HFF-Myc (cell line): Measurements from ENCODE around the gene PRPF40B.

ENCODE experiments used
- DNase-seq: peaks from one replicate; pipeline ENCODE4 v3.0.0-alpha.2; 2011; ENCODE audit warnings: low read depth; ENCODE audit errors: extremely low read depth
- H3K4me3 ChIP-seq: replicated peaks from 2 replicates; pipeline ENCODE4 v1.5.1; 2011; ENCODE audit warnings: low read depth, mild to moderate bottlenecking, control low read depth, low read length
- TF ChIP-seq, protein P1 (sequence below): IDR thresholded peaks from 2 replicates; pipeline ENCODE4 v1.5.1; 2012; ENCODE audit warnings: mild to moderate bottlenecking, low read depth, low read length, control low read depth; ENCODE audit errors: missing control alignments

The PRPF40B gene

DNA sequence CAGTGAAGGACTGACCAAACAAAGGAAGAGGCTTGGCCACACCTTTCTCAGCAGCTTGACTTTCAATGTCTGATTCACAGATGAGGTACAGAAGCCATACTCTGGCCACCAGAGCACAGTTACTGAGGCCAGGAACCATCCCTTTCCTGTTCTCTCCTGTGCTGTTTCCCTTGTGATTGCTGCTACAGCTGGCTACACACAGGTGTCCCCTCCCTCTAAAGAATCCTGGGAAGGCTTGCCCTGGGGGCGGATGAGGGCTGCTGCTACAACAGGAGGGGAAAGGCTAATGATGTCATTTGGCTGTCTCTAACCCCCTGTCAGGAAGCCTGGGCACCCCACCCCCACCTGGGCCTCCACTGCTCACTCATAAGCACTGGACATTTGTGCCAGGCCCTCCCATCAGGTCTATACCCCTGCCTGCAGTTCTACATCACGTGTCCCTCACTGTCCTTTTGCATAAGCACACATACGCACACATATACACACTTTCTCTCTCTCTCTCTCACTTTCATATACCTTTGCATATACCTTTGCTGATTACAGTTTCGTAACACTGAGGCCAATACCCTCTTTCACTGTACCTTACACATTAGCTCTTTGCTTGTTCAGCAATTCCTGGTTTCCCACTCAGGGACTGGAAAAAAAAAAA lies 41.4 kb downstream of the PRPF40B start:
- TF ChIP-seq, protein P1, sequence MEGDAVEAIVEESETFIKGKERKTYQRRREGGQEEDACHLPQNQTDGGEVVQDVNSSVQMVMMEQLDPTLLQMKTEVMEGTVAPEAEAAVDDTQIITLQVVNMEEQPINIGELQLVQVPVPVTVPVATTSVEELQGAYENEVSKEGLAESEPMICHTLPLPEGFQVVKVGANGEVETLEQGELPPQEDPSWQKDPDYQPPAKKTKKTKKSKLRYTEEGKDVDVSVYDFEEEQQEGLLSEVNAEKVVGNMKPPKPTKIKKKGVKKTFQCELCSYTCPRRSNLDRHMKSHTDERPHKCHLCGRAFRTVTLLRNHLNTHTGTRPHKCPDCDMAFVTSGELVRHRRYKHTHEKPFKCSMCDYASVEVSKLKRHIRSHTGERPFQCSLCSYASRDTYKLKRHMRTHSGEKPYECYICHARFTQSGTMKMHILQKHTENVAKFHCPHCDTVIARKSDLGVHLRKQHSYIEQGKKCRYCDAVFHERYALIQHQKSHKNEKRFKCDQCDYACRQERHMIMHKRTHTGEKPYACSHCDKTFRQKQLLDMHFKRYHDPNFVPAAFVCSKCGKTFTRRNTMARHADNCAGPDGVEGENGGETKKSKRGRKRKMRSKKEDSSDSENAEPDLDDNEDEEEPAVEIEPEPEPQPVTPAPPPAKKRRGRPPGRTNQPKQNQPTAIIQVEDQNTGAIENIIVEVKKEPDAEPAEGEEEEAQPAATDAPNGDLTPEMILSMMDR, result no peak
- no peak overlapping the region for H3K4me3 ChIP-seq
- no peak for DNase-seq

DNA sequence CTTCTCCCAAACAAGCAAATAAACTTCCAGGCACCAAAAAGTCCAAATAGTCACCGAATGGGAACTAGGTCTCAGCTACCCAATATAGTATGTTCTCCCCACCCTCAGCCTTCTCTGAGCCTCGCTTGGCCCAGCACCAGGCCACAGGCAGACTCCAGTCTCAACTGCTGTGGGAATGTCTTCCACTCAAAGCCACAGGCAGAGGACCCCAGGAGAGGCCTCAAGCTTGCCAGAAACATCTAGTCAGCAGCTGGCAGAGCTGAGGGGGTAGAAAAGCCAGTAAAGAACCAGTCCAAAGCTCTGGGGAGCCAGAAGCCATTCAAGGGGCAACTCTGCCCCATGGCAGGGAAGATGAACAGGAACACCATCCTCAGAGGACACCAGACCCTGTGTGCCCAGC lies 42.0 kb downstream of the PRPF40B start:
- TF ChIP-seq, protein P1, result no peak
- DNase-seq, result no peak
- H3K4me3 ChIP-seq, result no peak overlapping the region

DNA sequence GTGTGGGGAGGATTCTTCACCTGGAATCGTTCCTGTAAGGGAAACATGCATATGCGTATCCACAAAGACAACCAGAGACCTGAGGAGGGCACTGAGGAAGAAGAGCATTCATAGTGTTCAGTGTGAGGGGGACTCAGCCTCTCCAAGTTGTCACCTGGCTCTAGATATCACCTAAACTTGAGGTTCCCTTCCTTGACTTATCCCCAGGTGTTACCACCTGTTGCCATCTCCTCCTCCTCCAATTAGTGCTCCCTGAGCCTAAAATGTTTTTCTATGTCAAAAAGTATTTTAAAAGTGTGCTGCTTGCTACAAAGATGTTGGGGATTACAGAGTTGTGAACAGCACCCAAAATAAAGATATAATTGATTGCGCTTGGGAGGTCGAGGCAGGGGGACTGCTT lies 42.8 kb downstream of the PRPF40B start:
- no peak for DNase-seq

DNA sequence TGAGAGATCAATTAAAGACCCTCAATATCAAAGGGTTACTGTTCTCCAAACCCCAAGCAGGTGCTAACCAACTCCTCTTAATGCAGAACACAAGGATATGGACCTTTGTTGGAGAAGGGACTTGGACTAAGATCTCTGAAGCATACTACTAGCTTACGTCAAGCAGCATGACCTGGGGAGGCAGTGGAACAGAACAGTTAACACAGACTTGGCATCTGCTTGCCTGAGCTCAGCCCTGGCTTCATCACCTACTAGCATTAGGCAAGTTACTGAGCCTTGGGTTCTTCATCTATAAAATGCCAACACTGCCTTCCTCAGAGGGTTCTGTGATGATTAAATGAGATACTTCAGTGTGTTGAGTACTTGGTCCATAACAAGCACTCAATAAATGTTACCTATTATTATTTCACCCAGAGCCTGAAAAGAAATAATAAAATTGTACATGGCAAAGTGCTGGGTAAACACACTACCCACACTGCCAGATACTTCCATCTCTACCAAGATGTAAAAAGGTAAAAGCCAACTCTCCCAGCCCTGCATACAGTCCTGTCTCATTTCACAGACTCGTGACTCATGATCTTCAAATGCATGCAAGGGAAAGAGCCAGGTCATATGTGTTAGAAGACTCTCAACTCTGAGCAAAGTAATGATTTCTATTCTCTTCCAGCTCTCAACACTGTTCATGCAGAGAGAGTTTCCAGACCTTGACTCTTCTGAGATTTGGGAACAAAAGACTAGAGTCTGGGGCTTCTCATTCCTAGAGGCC lies 44.1 kb downstream of the PRPF40B start:
- TF ChIP-seq, protein P1, result no peak
- no peak for DNase-seq
- no peak overlapping the region for H3K4me3 ChIP-seq

More for the DNA sequence above, 42.8 kb downstream of the PRPF40B start:
- TF ChIP-seq, protein P1, result no peak
- no peak overlapping the region for H3K4me3 ChIP-seq

DNA sequence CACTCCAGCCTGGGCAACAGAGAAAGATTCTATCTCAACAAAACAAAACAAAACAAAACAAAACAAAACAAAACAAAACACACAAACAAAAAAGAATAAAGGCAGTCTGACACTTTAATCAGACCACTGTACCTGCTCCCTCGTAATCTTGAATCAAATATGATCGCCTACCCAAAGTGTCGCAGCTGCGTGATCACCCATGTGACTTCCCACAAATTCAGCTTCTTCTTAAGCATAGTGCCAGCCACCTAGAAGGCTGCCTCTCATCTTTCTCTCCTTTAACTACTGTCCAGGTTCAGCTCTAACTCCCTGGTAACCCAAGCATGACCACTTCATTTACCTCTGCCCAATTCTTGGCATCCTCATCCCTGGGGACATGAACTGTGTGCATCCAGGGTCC lies 46.4 kb downstream of the PRPF40B start:
- H3K4me3 ChIP-seq, result no peak overlapping the region
- no peak for DNase-seq
- TF ChIP-seq, protein P1, result no peak

DNA sequence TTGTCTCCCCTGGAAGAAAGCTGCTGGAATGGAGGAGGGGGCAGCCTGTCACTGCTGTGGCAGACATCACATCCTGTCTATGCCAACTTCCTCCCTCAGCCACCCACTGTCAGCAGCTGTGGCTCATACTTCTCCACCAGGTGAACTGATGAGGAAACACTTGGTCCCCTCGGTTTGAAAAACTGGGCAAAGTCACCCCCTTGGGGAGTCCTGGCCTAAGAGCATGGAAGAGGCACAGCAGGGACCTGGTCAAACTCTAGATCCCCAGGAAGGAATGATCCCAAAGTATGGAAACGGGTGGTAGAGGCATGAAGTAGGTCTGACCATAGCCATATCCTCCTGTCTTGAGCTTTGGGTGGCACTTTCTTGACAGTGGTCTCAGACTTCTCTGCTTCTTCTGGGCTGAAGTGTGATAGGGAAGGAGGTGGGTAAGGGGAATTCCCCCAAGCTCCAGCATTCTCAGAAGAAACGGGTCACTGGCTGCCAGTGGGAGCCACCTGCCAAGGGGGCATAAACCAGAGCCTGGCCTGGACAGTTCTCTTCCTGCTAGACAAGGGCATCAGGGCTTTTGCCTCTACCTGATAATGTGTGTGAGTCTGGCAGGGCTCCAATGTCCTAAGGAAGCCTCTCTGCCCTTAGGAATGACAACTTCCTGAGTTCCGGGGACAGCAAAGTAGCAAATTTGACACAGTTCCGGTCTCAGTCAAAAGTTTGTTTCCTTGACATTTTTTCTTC lies 47.8 kb downstream of the PRPF40B start:
- no peak for DNase-seq
- TF ChIP-seq, protein P1, result no peak
- H3K4me3 ChIP-seq, result no peak overlapping the region
